ENCODE results near the gene BLM. TPM values are rescaled to one million over a fixed set of nuclear protein-coding genes. Genes with fewer than 3 reads are reported as not detected.

Gene BLM
- total and polyA plus RNA-seq, 10 of the 15 experiments (the other 5 are each of a cell fraction or from before 2014, with no cell fraction given) = 23.0 to 68.4 (median 43.9) TPM

DNA sequence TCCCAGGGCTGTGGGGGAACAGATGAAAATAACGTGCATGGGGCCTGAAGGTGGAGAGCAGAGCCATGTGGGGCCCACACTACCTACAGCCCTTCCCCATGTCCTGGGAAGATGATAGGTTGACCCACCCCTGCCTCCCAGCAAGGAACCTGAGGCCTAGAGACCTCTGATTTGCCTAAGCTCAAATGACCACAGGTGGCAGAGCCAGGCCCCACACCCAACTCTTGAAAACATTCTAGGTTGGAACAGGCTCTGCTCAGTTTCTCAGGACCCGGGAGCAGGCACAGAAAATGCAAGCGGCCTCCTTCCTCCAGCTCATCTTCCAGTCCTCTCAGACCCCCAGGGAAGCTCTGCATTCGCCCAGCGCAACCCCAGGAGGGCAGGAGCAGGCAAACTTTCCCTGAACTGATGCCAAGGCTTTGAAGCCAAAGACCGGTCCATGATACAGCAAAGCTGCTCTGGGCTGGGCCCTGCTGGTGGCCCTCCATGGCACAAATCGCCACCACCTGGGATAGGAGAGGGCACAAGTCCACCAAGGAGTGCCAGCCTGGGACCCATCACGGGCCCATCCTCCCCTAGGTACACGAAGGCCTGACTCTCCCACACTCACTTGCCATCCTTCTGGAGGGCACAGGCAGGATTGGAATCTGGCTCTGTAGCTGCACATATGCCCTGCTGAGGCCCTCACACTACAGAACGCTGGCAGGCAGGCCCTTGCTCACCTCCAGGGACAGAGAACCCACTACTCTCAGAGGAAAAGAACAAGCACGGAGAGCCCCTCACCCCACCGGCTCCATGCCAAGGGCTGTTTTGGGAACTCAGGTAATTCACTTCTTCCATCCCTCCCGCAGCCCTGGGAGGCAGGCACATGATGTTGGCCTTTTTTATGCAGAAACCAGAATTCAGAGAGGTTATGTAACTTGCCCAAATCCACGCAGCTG is 100.2 kb downstream of the BLM start:
- Histone ChIP-seq H3K79me2 (ENCODE audit: control insufficient read depth, insufficient read depth, low read length) (no peaks in the 10 kb centered on the region), H3K4me1 (ENCODE audit: control insufficient read depth, insufficient read depth, low read length) (peaks cover 26% of the 10 kb centered on the region), H3K27me3 (replicated peaks in 1 of 2; ENCODE audit: control insufficient read depth in 2 of 2, insufficient read depth in 2 of 2, low read length in 1 of 2) (no peaks in the 10 kb centered on the region), H3K27ac (ENCODE audit: control insufficient read depth, insufficient read depth) (no peak overlapping the region), H2AFZ (ENCODE audit: control insufficient read depth, low read depth, low read length) (no peak overlapping the region), H4K20me1 (ENCODE audit: control insufficient read depth, insufficient read depth) (no peaks in the 10 kb centered on the region), H3K9me3 (replicated peaks; ENCODE audit: control insufficient read depth, insufficient read depth, low read length) (no peaks in the 10 kb centered on the region), H3K36me3 (ENCODE audit: control insufficient read depth in 2 of 2, insufficient read depth in 2 of 2, low read length in 1 of 2) (peaks cover 6 to 14% of the 10 kb centered on the region in 2 experiments; a peak in 3 of 4 replicates), H3K4me3 (no peak overlapping the region), H3K4me2 (ENCODE audit: control insufficient read depth, insufficient read depth) (no peak overlapping the region), H3K9ac (ENCODE audit: control insufficient read depth, insufficient read depth, low read length) (no peak overlapping the region)
- ChIA-PET POLR2A (interaction anchor here (0.6 to 2.1 kb wide), 4 partner anchors 15 to 113 kb away, joined by 3 to 7 read pairs (median 4); no protein-coding TSS in a partner anchor), RAD21 (ENCODE audit: unreplicated experiment) (interaction anchor here (1.0 to 2.8 kb wide), 6 partner anchors 27 to 82 kb away, joined by 3 to 10 read pairs (median 6); no protein-coding TSS in a partner anchor), CTCF (interaction anchor here (0.6 to 3.8 kb wide), 12 partner anchors 9 to 117 kb away, joined by 3 to 15 read pairs (median 4); partner anchors contain the start of genes FES, HDDC3 and UNC45A), SMC1A (ENCODE audit: uncharacterized antibody, unreplicated experiment) (interaction anchor here (0.8 to 2.3 kb wide), 7 partner anchors 12 to 169 kb away, joined by 3 to 15 read pairs (median 3); partner anchors contain the start of gene HDDC3)
- no TSS peak for BruUV-seq (replicated peaks)
- 89% methylated on average over 14 of the region's 14 CpGs for whole genome bisulfite sequencing (ENCODE audit: insufficient coverage, insufficient replicate concordance, low lambda C conversion rate, missing lambda C conversion rate)
- FAIRE-seq (no peak), DNase-seq (ENCODE audit: low read depth, low spot score) (no peak), ATAC-seq (no peak)
- in situ Hi-C loops (cut with MboI) = no loop called here
- intact Hi-C loops (cut with micrococcal nuclease; ENCODE audit: unreplicated experiment) = loop anchor here (5.0 kb wide), 1 partner anchor 70 kb away; no protein-coding TSS in a partner anchor
- TF ChIP-seq NR2C1 (IDR thresholded peaks at IDR 0.05) (no peak), PAX8 (IDR thresholded peaks at IDR 0.05) (no peak), SP1 (IDR thresholded peaks at IDR 0.05; ENCODE audit: low read depth, low read length) (no peak), SRF (IDR thresholded peaks at IDR 0.05; ENCODE audit: low read depth in 2 of 2, low read length in 2 of 2) (no peak), NBN (IDR thresholded peaks at IDR 0.05) (no peak), MXI1 (IDR thresholded peaks at IDR 0.05; ENCODE audit: low read depth, low read length) (no peak), NFIC (IDR thresholded peaks at IDR 0.05; ENCODE audit: low read depth, low read length) (no peak), ASH2L (IDR thresholded peaks at IDR 0.05; ENCODE audit: borderline replicate concordance, low read depth) (no peak), ETV6 (conservative IDR thresholded peaks at IDR 0.05 in 1 of 2, IDR thresholded peaks at IDR 0.05 in 1 of 2; ENCODE audit: borderline replicate concordance in 1 of 2, low read depth in 1 of 2) (no peak), MTA2 (IDR thresholded peaks at IDR 0.05; ENCODE audit: low read depth) (no peak), NRF1 (conservative IDR thresholded peaks at IDR 0.05; ENCODE audit: low read depth, low read length) (no peak), MEF2A (IDR thresholded peaks at IDR 0.05; ENCODE audit: insufficient read depth, low read depth, low read length) (no peak), YBX1 (IDR thresholded peaks at IDR 0.05) (no peak)
- TF ChIP-seq, protein P1, sequence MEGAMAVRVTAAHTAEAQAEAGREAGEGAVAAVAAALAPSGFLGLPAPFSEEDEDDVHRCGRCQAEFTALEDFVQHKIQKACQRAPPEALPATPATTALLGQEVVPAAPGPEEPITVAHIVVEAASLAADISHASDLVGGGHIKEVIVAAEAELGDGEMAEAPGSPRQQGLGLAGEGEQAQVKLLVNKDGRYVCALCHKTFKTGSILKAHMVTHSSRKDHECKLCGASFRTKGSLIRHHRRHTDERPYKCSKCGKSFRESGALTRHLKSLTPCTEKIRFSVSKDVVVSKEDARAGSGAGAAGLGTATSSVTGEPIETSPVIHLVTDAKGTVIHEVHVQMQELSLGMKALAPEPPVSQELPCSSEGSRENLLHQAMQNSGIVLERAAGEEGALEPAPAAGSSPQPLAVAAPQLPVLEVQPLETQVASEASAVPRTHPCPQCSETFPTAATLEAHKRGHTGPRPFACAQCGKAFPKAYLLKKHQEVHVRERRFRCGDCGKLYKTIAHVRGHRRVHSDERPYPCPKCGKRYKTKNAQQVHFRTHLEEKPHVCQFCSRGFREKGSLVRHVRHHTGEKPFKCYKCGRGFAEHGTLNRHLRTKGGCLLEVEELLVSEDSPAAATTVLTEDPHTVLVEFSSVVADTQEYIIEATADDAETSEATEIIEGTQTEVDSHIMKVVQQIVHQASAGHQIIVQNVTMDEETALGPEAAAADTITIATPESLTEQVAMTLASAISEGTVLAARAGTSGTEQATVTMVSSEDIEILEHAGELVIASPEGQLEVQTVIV (IDR thresholded peaks at IDR 0.05; ENCODE audit: borderline replicate concordance, partially characterized antibody) = no peak
- TF ChIP-seq, protein P2, sequence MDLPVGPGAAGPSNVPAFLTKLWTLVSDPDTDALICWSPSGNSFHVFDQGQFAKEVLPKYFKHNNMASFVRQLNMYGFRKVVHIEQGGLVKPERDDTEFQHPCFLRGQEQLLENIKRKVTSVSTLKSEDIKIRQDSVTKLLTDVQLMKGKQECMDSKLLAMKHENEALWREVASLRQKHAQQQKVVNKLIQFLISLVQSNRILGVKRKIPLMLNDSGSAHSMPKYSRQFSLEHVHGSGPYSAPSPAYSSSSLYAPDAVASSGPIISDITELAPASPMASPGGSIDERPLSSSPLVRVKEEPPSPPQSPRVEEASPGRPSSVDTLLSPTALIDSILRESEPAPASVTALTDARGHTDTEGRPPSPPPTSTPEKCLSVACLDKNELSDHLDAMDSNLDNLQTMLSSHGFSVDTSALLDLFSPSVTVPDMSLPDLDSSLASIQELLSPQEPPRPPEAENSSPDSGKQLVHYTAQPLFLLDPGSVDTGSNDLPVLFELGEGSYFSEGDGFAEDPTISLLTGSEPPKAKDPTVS (IDR thresholded peaks at IDR 0.05; ENCODE audit: low read depth, low read length) = no peak
- TF ChIP-seq, protein P3, sequence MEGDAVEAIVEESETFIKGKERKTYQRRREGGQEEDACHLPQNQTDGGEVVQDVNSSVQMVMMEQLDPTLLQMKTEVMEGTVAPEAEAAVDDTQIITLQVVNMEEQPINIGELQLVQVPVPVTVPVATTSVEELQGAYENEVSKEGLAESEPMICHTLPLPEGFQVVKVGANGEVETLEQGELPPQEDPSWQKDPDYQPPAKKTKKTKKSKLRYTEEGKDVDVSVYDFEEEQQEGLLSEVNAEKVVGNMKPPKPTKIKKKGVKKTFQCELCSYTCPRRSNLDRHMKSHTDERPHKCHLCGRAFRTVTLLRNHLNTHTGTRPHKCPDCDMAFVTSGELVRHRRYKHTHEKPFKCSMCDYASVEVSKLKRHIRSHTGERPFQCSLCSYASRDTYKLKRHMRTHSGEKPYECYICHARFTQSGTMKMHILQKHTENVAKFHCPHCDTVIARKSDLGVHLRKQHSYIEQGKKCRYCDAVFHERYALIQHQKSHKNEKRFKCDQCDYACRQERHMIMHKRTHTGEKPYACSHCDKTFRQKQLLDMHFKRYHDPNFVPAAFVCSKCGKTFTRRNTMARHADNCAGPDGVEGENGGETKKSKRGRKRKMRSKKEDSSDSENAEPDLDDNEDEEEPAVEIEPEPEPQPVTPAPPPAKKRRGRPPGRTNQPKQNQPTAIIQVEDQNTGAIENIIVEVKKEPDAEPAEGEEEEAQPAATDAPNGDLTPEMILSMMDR (IDR thresholded peaks at IDR 0.05 in 2 of 3, conservative IDR thresholded peaks at IDR 0.05 in 1 of 3; ENCODE audit: control insufficient read depth in 2 of 3, extremely low read depth in 1 of 3, insufficient read depth in 1 of 3, low read depth in 3 of 3, low read length in 3 of 3) = no peak

Data from GM12878 (cell line).